Bronchial epithelial cell (primary cell): ENCODE data around the gene DVL1. TPM values are rescaled to one million over a fixed set of nuclear protein-coding genes. Genes with fewer than 3 reads are reported as not detected.

ENCODE experiments used
- DNase-seq: peaks from one replicate; pipeline ENCODE4 v3.0.0-alpha.2; 2010; ENCODE audit warnings: low read depth
- FAIRE-seq: peaks from 2 replicates; lab custom pipeline; 2011; peaks lifted over from hg19 to GRCh38; lab: Jason Lieb, UNC
- H3K27me3 ChIP-seq: 2 replicates; pipeline ENCODE4 v1.5.1; 2011; ENCODE audit warnings: low read length; ENCODE audit not compliant: control insufficient read depth, insufficient read depth
- H3K36me3 ChIP-seq: 2 replicates; pipeline ENCODE4 v1.5.1; 2011; ENCODE audit warnings: low read length; ENCODE audit not compliant: control insufficient read depth, insufficient read depth
- H3K4me3 ChIP-seq: 2 replicates; pipeline ENCODE4 v1.5.1; 2011; ENCODE audit warnings: mild to moderate bottlenecking, low read depth, low read length, control low read depth
- CTCF ChIP-seq: IDR thresholded peaks from 2 replicates; pipeline ENCODE4 v1.5.1; 2011; ENCODE audit warnings: mild to moderate bottlenecking, moderate library complexity, low read length, control low read depth, inconsistent platforms; ENCODE audit not compliant: insufficient read depth, severe bottlenecking
- total RNA-seq: library from RNA; depleted of rRNA; stranded (reverse); fragments of >200 nt; gene quantifications from 2 replicates; pipeline ENCODE4 v1.2.1, GENCODE V29; 2014

DVL1 gene
- total RNA-seq, 1 donor from 2014 or later, result 233 TPM

GRCh38 chr1:1286313-1287261, 62.6 kb downstream of the DVL1 start:
- no peak for TF ChIP-seq CTCF
- Histone ChIP-seq H3K27me3 (no peaks in the 10 kb centered on the region), H3K4me3 (no peak overlapping the region), H3K36me3 (no peaks in the 10 kb centered on the region)
- DNase-seq (no peak), FAIRE-seq (no peak)

GRCh38 chr1:1285611-1286311, 63.5 kb downstream of the DVL1 start:
- no peak for FAIRE-seq
- H3K4me3 ChIP-seq, result no peak overlapping the region
- H3K27me3 ChIP-seq, result no peaks in the 10 kb centered on the region
- DNase-seq, result no peak
- no peaks in the 10 kb centered on the region for H3K36me3 ChIP-seq
- no peak for TF ChIP-seq CTCF

Other genes with a start within 250 kb of the DVL1 start
- 5.9 and 8.2 TPM in 2 replicates for gene C1orf159, start 233.3 kb downstream of the DVL1 start, total RNA-seq
- gene TTLL10, start 175.5 kb downstream of the DVL1 start, total RNA-seq, result not detected in 2 replicates
- gene TNFRSF18, start 142.8 kb downstream of the DVL1 start, total RNA-seq, result 1.7 TPM in 1 of 2 replicates, not detected in the other
- 0.13 TPM in 1 of 2 replicates, not detected in the other for gene TNFRSF4, start 135.3 kb downstream of the DVL1 start, total RNA-seq
- 68.2 and 81.3 TPM in 2 replicates for gene SDF4, start 117.4 kb downstream of the DVL1 start, total RNA-seq
- gene B3GALT6, start 117.2 kb downstream of the DVL1 start, total RNA-seq, result 19.1 and 24.5 TPM in 2 replicates
- gene C1QTNF12, start 102.7 kb downstream of the DVL1 start, total RNA-seq, result 1.3 and 2.7 TPM in 2 replicates
- 41.3 and 41.5 TPM in 2 replicates for gene UBE2J2, start 75.6 kb downstream of the DVL1 start, total RNA-seq
- 0.26 and 0.51 TPM in 2 replicates for gene SCNN1D, start 69.0 kb downstream of the DVL1 start, total RNA-seq
- gene ACAP3, start 41.5 kb downstream of the DVL1 start, total RNA-seq, result 34.0 and 36.4 TPM in 2 replicates
- gene PUSL1, start 40.8 kb downstream of the DVL1 start, total RNA-seq, result 15.6 and 20.8 TPM in 2 replicates
- gene INTS11, start 24.8 kb downstream of the DVL1 start, total RNA-seq, result 64.9 and 66.3 TPM in 2 replicates
- 10.8 and 20.2 TPM in 2 replicates for gene CPTP, start 24.6 kb downstream of the DVL1 start, total RNA-seq
- 0.26 and 0.38 TPM in 2 replicates for gene TAS1R3, start 18.1 kb downstream of the DVL1 start, total RNA-seq
- 0.51 and 5.0 TPM in 2 replicates for gene MXRA8, start 9.1 kb upstream of the DVL1 start, total RNA-seq
- 93.5 and 128 TPM in 2 replicates for gene AURKAIP1, start 25.8 kb upstream of the DVL1 start, total RNA-seq
- gene CCNL2, start 49.9 kb upstream of the DVL1 start, total RNA-seq, result 119 and 134 TPM in 2 replicates
- gene MRPL20, start 57.9 kb upstream of the DVL1 start, total RNA-seq, result 46.3 and 50.4 TPM in 2 replicates
- gene ANKRD65, start 71.9 kb upstream of the DVL1 start, total RNA-seq, result 5.3 and 7.9 TPM in 2 replicates
- 5.0 and 7.9 TPM in 2 replicates for gene VWA1, start 86.3 kb upstream of the DVL1 start, total RNA-seq
- 0.26 and 0.77 TPM in 2 replicates for gene ATAD3C, start 100.3 kb upstream of the DVL1 start, total RNA-seq
- 19.2 and 24.7 TPM in 2 replicates for gene ATAD3B, start 122.3 kb upstream of the DVL1 start, total RNA-seq
- gene ATAD3A, start 162.7 kb upstream of the DVL1 start, total RNA-seq, result 20.9 and 28.7 TPM in 2 replicates
- 0.53 and 0.64 TPM in 2 replicates for gene TMEM240, start 191.2 kb upstream of the DVL1 start, total RNA-seq
- 54.0 and 56.1 TPM in 2 replicates for gene SSU72, start 225.4 kb upstream of the DVL1 start, total RNA-seq